DOHH2 (cell line): ENCODE results near the gene CCDC68.

ENCODE experiments used
- H3F3A ChIP-seq: fragments of 200-600 bp; sonication (generic), shearing (Covaris generic); 2 replicates; pipeline ENCODE4 v1.6.0; 2016; ENCODE audit warnings: antibody characterized with exemption, mild to moderate bottlenecking; ENCODE audit not compliant: control insufficient read depth, insufficient read depth
- H3K27ac ChIP-seq: fragments of 200-600 bp; sonication (generic); 2 replicates; pipeline ENCODE4 v1.5.1; 2014; ENCODE audit warnings: low read depth, mild to moderate bottlenecking, low read length, moderate library complexity
- H3K27me3 ChIP-seq: fragments of 200-600 bp; sonication (generic); 2 replicates; pipeline ENCODE4 v1.6.1; 2014; ENCODE audit warnings: mild to moderate bottlenecking, low read length, mixed read lengths; ENCODE audit not compliant: control insufficient read depth
- H3K36me3 ChIP-seq: fragments of 200-600 bp; sonication (generic); 2 replicates; pipeline ENCODE4 v1.6.1; 2014; ENCODE audit warnings: mild to moderate bottlenecking, low read length, moderate library complexity, mixed read lengths; ENCODE audit not compliant: control insufficient read depth
- H3K4me1 ChIP-seq: fragments of 200-600 bp; sonication (generic); 2 replicates; pipeline ENCODE4 v1.6.1; 2014; ENCODE audit warnings: mild to moderate bottlenecking, low read length, mixed read lengths; ENCODE audit not compliant: control insufficient read depth
- H3K4me2 ChIP-seq: fragments of 200-600 bp; sonication (generic); 2 replicates; pipeline ENCODE4 v1.6.0; 2014; ENCODE audit warnings: mild to moderate bottlenecking, low read length, moderate library complexity
- H3K4me3 ChIP-seq: fragments of 200-600 bp; sonication (generic); 2 replicates; pipeline ENCODE4 v1.5.1; 2014; ENCODE audit warnings: mild to moderate bottlenecking, low read length, mixed read lengths
- H3K79me2 ChIP-seq: fragments of 200-600 bp; sonication (generic); 2 replicates; pipeline ENCODE4 v1.6.1; 2014; ENCODE audit warnings: mild to moderate bottlenecking, low read length, mixed read lengths; ENCODE audit not compliant: control insufficient read depth
- H3K9me2 ChIP-seq: fragments of 200-600 bp; sonication (generic); replicated peaks from 2 replicates; pipeline ENCODE4 v1.6.1; 2014; ENCODE audit warnings: mild to moderate bottlenecking, low read length, mixed read lengths; ENCODE audit not compliant: control insufficient read depth
- H3K9me3 ChIP-seq: fragments of 200-600 bp; sonication (generic); 2 replicates; pipeline ENCODE4 v1.6.1; 2014; ENCODE audit warnings: antibody characterized with exemption, low read length, mixed read lengths; ENCODE audit not compliant: control insufficient read depth, insufficient read depth
- H4K20me1 ChIP-seq: fragments of 200-600 bp; sonication (generic); 2 replicates; pipeline ENCODE4 v1.6.0; 2014; ENCODE audit warnings: low read depth, mild to moderate bottlenecking, antibody characterized with exemption, low read length, moderate library complexity; ENCODE audit not compliant: control insufficient read depth, insufficient read depth
- EZH2phosphoT487 ChIP-seq: fragments of 200-600 bp; sonication (generic); IDR thresholded peaks from 2 replicates; pipeline ENCODE4 v1.6.1; 2017; ENCODE audit warnings: borderline replicate concordance, mild to moderate bottlenecking, antibody characterized with exemption, low read length, moderate library complexity, mixed read lengths
- TF ChIP-seq, protein P1 (sequence below): fragments of 200-600 bp; sonication (generic); IDR thresholded peaks from one replicate; pipeline ENCODE4 v1.5.1; 2014; ENCODE audit warnings: antibody characterized with exemption, mild to moderate bottlenecking, low read depth, low read length; ENCODE audit not compliant: poor library complexity, severe bottlenecking

CCDC68 gene

DNA sequence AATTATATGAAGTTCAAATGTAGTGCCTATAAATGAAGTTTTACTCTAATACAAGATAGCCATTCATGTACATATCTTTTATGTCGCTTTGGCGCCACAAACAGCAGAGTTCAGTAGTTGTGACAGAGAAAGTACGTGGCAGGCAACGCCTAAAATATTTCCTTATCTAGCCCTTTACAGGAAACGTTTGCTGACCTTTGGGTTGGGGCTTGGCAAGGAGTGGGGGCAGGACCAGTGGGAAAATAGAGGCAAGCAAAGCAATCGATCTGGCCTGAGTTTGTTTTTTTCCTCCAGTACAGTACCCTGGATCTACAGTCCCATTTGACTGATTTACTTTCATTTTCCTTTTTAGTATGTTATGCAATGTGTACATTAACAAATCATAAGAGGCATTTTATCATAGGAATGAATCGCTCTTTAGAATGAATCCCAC lies 13.1 kb downstream of the CCDC68 start:
- Histone ChIP-seq H3K79me2 (no peaks in the 10 kb centered on the region), H3K4me2 (no peak overlapping the region; the same call in 1 of the 2 replicates), H3K4me1 (no peaks in the 10 kb centered on the region)

DNA sequence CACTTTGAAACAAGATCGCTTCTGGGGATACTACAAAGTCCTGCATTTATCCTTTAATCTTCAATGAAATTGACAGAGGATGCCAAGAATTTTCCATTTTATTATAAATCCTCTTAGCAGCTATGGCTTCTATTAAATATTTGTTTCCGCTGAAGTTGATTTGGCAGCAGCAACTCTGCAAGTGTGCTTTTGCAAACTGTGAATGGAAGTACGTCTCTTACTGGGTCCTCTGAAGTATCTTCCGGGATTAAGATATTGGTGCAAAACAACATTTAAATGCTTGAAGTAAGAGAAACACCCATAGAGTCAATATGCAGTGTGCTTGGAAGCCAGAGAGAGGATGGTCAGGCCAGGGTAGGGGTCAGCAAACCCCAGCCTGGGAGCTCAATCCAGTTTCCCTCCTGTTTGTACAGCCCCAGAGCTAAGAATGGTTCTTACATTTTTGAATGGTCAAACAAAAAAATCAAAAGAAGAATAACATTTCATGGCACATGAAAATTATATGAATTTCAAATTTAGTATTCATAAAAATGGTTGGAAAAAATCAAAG lies 13.6 kb downstream of the CCDC68 start:
- no peaks in the 10 kb centered on the region; the same call in 1 of the 2 replicates for H3K27me3 ChIP-seq
- H4K20me1 ChIP-seq, result no peaks in the 10 kb centered on the region
- no peaks in the 10 kb centered on the region for H3F3A ChIP-seq
- no peak overlapping the region for H3K4me2 ChIP-seq
- H3K9me2 ChIP-seq, result no peaks in the 10 kb centered on the region
- no peaks in the 10 kb centered on the region for H3K4me1 ChIP-seq
- H3K79me2 ChIP-seq, result no peaks in the 10 kb centered on the region
- TF ChIP-seq EZH2phosphoT487, result no peak
- TF ChIP-seq, protein P1, sequence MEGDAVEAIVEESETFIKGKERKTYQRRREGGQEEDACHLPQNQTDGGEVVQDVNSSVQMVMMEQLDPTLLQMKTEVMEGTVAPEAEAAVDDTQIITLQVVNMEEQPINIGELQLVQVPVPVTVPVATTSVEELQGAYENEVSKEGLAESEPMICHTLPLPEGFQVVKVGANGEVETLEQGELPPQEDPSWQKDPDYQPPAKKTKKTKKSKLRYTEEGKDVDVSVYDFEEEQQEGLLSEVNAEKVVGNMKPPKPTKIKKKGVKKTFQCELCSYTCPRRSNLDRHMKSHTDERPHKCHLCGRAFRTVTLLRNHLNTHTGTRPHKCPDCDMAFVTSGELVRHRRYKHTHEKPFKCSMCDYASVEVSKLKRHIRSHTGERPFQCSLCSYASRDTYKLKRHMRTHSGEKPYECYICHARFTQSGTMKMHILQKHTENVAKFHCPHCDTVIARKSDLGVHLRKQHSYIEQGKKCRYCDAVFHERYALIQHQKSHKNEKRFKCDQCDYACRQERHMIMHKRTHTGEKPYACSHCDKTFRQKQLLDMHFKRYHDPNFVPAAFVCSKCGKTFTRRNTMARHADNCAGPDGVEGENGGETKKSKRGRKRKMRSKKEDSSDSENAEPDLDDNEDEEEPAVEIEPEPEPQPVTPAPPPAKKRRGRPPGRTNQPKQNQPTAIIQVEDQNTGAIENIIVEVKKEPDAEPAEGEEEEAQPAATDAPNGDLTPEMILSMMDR, result no peak
- H3K9me3 ChIP-seq, result no peaks in the 10 kb centered on the region
- no peaks in the 10 kb centered on the region for H3K36me3 ChIP-seq
- H3K27ac ChIP-seq, result no peak overlapping the region
- H3K4me3 ChIP-seq, result no peak overlapping the region

More for the DNA sequence above, 13.1 kb downstream of the CCDC68 start:
- H3K36me3 ChIP-seq, result no peaks in the 10 kb centered on the region
- no peaks in the 10 kb centered on the region; the same call in 1 of the 2 replicates for H3K27me3 ChIP-seq
- TF ChIP-seq EZH2phosphoT487, result no peak
- TF ChIP-seq, protein P1, result no peak
- H3K9me2 ChIP-seq, result no peaks in the 10 kb centered on the region
- no peaks in the 10 kb centered on the region for H3F3A ChIP-seq
- no peaks in the 10 kb centered on the region for H4K20me1 ChIP-seq
- no peak overlapping the region for H3K27ac ChIP-seq
- no peak overlapping the region for H3K4me3 ChIP-seq
- H3K9me3 ChIP-seq, result no peaks in the 10 kb centered on the region

DNA sequence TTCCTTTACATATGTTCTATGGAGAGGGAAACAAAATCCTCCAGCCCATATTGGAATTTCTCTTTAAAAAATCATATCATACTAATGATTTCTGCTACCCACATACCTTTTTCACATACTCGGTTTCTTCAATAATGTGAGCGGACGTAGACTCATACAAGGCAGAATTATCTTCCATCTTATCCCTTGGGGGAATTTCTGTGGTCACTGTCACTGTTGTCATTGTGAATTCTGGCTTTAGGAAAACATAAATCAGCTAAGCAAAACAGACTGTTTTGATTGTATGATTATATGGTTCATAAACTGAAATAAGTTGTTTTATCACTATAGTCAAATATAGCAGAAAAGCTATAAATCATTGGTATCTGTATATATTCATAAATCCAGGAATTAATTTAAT lies 16.7 kb downstream of the CCDC68 start:
- H3K4me1 ChIP-seq, result no peaks in the 10 kb centered on the region
- no peaks in the 10 kb centered on the region for H3K36me3 ChIP-seq
- no peak overlapping the region for H3K4me3 ChIP-seq
- no peak overlapping the region for H3K4me2 ChIP-seq
- H3K9me2 ChIP-seq, result no peaks in the 10 kb centered on the region
- no peaks in the 10 kb centered on the region for H4K20me1 ChIP-seq
- no peak overlapping the region for H3K27ac ChIP-seq
- H3K9me3 ChIP-seq, result no peaks in the 10 kb centered on the region
- H3K79me2 ChIP-seq, result no peaks in the 10 kb centered on the region
- no peaks in the 10 kb centered on the region for H3F3A ChIP-seq
- TF ChIP-seq EZH2phosphoT487, result no peak
- TF ChIP-seq, protein P1, result no peak
- H3K27me3 ChIP-seq, result no peaks in the 10 kb centered on the region; the same call in 1 of the 2 replicates
